Subcutaneous adipose tissue (tissue), 4 donors: Measurements from ENCODE around the gene BLNK. TPM values are rescaled to one million over a fixed set of nuclear protein-coding genes. Genes with fewer than 3 reads are reported as not detected.

Experiments
- CTCF ChIP-seq: fragments of 450-650 bp; IDR thresholded peaks from one replicate; pipeline ENCODE4 v1.5.1; 2016; ENCODE audit warnings: low read depth, mild to moderate bottlenecking, control low read depth, antibody characterized with exemption, moderate library complexity
- total RNA-seq, 4 donors: library from RNA; depleted of rRNA; stranded (reverse); fragments of >200 nt; gene quantifications; one replicate each; pipeline ENCODE4 v1.1.0, GENCODE V29; 2016

BLNK gene
- 10 to 100 TPM in 1 of 4 donors, 1 to 10 TPM in 3; 2.1 to 12.6 (median 6.1) TPM for total RNA-seq

- TF ChIP-seq CTCF = no peak
These were observed at the start of gene BLNK for GRCh38 chr10:96271016-96271815. Gene BLNK (minus strand): TSS chr10:96271569. CDS start chr10:96271398, 171 bp downstream.

GRCh38 chr10:96319754-96320474 lies 48.5 kb upstream of the BLNK start:
- no peak for TF ChIP-seq CTCF

- TF ChIP-seq CTCF = no peak
These were observed 45.9 kb upstream of the BLNK start for GRCh38 chr10:96317067-96317833.

- TF ChIP-seq CTCF = no peak
These were observed 42.0 kb upstream of the BLNK start for GRCh38 chr10:96313344-96313743.

- TF ChIP-seq CTCF = no peak
These were observed 39.9 kb upstream of the BLNK start for GRCh38 chr10:96311180-96311715.

GRCh38 chr10:96310321-96310669 lies 38.9 kb upstream of the BLNK start:
- TF ChIP-seq CTCF = no peak
